Urinary bladder (tissue), 4 donors: ENCODE data around the gene KMT2C. TPM values are rescaled to one million over a fixed set of nuclear protein-coding genes. Genes with fewer than 3 reads are reported as not detected.

Experiments used
- DNase-seq: peaks from one replicate; pipeline ENCODE4 v3.0.0-alpha.2; 2015; ENCODE audit errors: extremely low spot score
- H3K27ac ChIP-seq: one replicate; pipeline ENCODE4 v1.5.1; 2013; ENCODE audit warnings: low read depth, mild to moderate bottlenecking, moderate library complexity
- H3K36me3 ChIP-seq: one replicate; pipeline ENCODE4 v1.6.1; 2013; ENCODE audit warnings: mild to moderate bottlenecking, moderate library complexity; ENCODE audit not compliant: insufficient read depth
- H3K4me1 ChIP-seq: one replicate; pipeline ENCODE4 v1.6.1; 2013; ENCODE audit warnings: mild to moderate bottlenecking, moderate library complexity; ENCODE audit not compliant: insufficient read depth
- H3K4me3 ChIP-seq: one replicate; pipeline ENCODE4 v1.5.1; 2013; ENCODE audit warnings: low read depth, low read length
- whole genome bisulfite sequencing: extraction: QIAGEN DNeasy Blood & Tissue Kit; methylation state at CpG from one replicate; pipeline ENCODE4 v1.1.7; 2013; 5-methylcytosine and 5-hydroxymethylcytosine counted together
- polyA plus RNA-seq: library from polyadenylated mRNA; stranded (reverse); fragments of 200-250 nt; gene quantifications from one replicate; pipeline ENCODE4 v1.2.3, GENCODE V29; 2013
- total RNA-seq: library from RNA; depleted of rRNA; stranded (reverse); fragments of >200 nt; gene quantifications from one replicate; pipeline ENCODE4 v1.2.3, GENCODE V29; 2014
- donor health status: healthy with polysubstance abuse.
- donor health status: healthy.

The KMT2C gene
- total and polyA plus RNA-seq, 2 donors, result 16.5 to 105 TPM

DNA sequence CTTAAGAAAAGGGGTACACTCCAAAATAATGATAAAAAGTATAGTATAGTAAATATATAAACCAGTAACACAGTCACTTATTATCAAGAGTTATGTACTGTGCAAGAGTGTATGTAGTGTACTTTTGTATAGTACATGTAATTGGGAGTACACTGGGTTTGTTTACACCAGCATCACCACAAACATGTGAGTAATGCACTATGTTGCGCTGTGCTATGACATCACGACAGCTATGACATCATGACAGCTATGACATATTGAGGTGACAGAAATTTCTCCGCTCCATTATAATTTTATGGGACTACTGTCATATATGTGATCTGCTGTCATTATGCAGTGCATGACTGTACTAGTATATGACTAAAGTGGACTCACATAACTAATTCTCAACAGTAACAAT, 84.6 kb downstream of the KMT2C start:
- peaks cover 4% of the 10 kb centered on the region for H3K36me3 ChIP-seq
- no peak overlapping the region for H3K27ac ChIP-seq
- DNase-seq, result no peak
- H3K4me3 ChIP-seq, result no peak overlapping the region
- WGBS, result 98% methylated on average over 3 of the region's 3 CpGs
- no peaks in the 10 kb centered on the region for H3K4me1 ChIP-seq

DNA sequence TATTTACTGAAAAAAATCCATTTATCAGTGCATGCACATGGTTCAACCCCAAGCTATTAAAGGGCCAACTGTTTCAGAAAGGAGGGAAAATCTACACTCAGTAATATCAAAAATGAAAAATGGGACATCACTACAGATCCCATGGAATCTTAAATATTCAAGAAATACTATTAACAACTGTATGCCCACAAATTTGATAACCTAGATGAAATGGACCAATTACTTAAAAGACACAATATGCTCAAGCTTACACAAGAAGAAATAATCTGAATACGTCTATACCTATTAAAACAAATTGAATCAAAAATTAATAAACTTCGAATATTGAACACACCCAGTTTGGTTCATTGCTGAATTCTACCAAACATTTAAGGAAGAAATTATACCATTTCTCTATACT, 87.9 kb downstream of the KMT2C start:
- Histone ChIP-seq H3K36me3 (peaks cover 2% of the 10 kb centered on the region), H3K4me3 (no peak overlapping the region), H3K27ac (no peak overlapping the region), H3K4me1 (no peaks in the 10 kb centered on the region)
- DNase-seq, result no peak
- WGBS, result 96% methylated on average over 2 of the region's 2 CpGs

DNA sequence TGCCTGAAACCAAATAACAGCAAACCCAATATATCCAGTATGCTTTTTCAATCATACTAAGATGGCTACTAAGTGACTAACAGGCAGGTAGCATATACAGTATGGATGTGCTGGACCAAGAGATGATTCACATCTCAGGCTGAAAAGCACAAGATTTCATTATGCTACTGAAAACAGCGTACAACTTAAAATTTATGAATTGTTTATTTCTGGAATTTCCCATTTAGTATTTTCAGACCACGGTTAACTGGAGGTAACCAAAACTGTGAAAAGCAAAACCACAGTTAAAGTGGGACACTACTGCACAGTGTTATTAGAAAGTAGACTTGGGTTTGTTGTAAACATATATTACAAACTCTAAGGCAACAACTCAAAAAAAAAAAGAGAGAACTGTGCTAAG, 91.5 kb downstream of the KMT2C start:
- WGBS, result 79% methylated on average over 2 of the region's 2 CpGs
- no peak for DNase-seq
- H3K4me1 ChIP-seq, result no peaks in the 10 kb centered on the region

DNA sequence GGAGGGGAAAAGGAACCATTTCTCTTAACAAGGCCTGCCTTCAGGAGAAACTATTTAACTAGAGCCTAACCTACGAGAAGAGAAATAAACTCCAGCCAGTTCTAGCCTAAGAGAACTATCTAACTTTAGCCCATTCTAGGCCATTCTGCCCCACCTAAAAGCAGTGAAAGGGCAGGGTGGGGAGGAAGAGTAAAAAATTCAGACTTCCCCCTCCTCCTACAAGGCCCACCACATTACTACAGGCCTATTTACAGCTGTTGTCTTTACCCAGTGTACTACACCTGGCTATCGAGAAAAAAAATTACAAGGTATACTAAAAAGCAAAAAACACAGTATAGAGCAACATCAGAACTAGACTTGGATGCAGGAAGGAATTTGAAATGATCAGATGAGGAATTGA, 93.0 kb downstream of the KMT2C start:
- 91% methylated on average over 2 of the region's 2 CpGs for WGBS
- H3K4me1 ChIP-seq, result no peaks in the 10 kb centered on the region

More for the DNA sequence above, 91.5 kb downstream of the KMT2C start:
- H3K36me3 ChIP-seq, result peaks cover 2% of the 10 kb centered on the region
- no peak overlapping the region for H3K27ac ChIP-seq
- no peak overlapping the region for H3K4me3 ChIP-seq

DNA sequence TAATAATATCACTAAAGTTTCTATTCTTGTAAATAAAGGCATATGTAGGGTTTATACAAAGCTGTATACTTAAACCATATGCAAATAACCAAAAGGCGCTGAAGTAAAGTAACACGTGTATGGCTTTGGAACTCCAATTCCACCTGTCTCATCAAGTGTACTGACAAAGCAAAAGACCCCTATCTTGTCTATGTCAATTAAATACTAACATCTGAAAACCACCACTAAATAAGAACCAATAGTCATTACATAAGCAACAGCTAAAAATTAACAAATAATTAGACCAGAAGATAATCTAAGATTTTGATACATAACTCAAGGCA, 93.9 kb downstream of the KMT2C start:
- Histone ChIP-seq H3K4me3 (no peak overlapping the region), H3K27ac (no peak overlapping the region), H3K36me3 (peaks cover 2% of the 10 kb centered on the region), H3K4me1 (no peaks in the 10 kb centered on the region)
- WGBS, result 92% methylated on average over 2 of the region's 2 CpGs
- DNase-seq, result no peak

More for the DNA sequence above, 93.0 kb downstream of the KMT2C start:
- Histone ChIP-seq H3K4me3 (no peak overlapping the region), H3K27ac (no peak overlapping the region), H3K36me3 (peaks cover 2% of the 10 kb centered on the region)
- DNase-seq, result no peak

DNA sequence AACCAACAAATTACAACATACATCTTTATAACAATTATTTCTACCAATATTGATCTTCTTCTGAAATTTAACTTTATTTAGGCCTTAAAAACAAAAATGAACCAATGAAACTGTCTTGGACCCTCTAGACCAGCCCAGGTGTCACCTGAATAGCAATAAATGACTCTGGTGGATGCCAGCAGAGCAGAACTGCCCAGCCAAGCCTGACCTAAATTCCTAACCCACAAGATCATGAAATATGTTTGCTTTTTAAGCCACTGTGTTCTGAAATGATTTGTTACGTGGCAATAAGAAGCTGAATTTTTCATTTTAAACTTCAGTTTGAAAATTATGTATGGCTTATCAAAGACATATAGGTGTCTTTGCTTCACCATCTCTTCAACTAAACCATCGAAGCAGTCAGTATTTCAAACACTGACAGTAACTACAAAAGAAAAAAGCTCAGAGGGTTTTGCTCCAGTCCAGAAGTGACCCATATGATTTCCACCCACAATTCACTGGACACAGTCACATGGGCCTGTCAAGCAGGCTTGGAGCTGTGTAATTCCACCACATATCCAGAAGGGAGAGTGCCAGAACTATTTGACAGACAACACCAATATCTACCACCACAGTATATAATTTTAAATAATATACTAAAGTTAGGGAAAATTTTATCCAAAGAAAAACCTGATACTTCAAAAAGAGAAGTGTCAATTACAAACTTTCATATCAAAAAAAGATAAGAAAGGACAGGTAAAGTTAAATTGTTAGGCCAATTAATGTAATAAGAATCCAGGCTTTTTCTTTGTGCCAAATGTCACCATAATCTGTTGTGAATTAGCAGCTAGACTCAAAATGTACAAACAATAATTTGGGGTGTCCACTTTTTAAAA, 94.5 kb downstream of the KMT2C start:
- Histone ChIP-seq H3K4me1 (no peaks in the 10 kb centered on the region), H3K4me3 (no peak overlapping the region), H3K36me3 (peaks cover 2% of the 10 kb centered on the region), H3K27ac (no peak overlapping the region)
- 77% methylated on average over 2 of the region's 2 CpGs for WGBS
- DNase-seq, result no peak

DNA sequence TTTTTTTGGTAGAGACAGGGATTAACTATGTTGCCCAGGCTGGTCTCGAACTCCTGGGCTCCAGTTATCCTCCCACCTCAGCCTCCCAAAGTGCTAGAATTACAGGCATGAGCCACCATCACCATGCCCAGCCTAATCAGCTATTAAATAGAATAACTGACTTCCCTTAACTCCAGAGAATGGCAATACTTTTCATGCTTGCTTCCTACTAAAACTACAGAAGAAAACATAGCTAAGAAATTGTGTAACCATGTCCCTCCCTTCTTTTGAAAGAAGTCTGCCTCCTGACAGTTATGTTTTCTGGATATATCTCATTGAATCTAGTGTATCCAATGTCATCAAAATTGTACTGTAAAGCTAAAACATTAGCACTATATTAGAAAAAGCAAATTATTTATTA, 95.6 kb downstream of the KMT2C start:
- WGBS, result 88% methylated on average over 1 of the region's 1 CpG
- Histone ChIP-seq H3K4me3 (no peak overlapping the region), H3K4me1 (no peaks in the 10 kb centered on the region), H3K27ac (no peak overlapping the region), H3K36me3 (peaks cover 2% of the 10 kb centered on the region)
- no peak for DNase-seq

DNA sequence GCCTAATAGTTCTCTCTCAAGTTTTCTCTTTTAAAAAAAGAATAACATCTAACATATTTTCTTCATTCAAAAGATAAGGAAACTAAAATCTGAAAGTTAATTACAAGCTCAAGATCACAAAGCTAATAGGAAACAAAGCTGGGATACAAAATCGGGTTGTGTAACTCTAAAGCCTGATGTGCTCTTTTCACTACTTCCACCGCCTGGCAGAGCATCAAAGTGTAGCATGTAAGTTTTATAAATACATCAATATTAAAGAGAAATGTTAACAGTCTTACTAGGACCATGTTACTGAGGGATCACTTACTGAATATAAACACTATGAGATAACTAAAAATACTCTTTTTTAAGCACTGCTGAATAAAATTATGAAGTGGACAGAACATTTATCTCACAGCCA, 97.2 kb downstream of the KMT2C start:
- WGBS, result 35% methylated on average over 2 of the region's 2 CpGs

DNA sequence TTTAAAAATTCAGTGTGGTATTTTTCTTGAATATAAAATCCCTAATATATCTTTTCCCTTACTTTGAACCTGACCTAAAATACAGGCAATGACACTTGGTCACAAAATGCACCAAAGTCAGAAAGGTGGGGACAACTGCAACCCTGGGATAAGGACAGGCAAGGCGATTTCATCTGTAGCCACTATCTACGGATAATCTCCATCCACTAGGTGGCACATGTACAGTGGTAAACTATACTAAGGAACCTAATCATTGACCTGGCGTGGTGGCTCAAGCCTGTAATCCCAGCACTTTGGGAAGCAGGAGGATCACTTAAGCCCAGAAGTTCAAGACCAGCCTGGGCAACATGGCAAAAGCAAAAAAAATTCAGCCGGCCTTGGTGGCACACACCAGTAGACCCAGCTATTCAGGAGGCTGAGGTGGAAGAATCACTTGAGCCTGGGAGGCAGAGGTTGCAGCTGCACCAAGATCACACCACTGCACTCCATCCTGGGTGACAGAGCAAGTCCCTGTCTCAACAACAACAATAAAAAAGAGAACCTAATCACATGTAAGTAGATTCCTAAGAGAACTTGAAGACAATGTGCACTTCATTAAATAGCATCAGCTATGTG, 98.9 kb downstream of the KMT2C start:
- no peak overlapping the region for H3K4me3 ChIP-seq
- 54% methylated on average over 4 of the region's 4 CpGs for WGBS
- H3K27ac ChIP-seq, result no peak overlapping the region
- no peaks in the 10 kb centered on the region for H3K36me3 ChIP-seq
- no peak for DNase-seq
- no peaks in the 10 kb centered on the region for H3K4me1 ChIP-seq

More for the DNA sequence above, 97.2 kb downstream of the KMT2C start:
- Histone ChIP-seq H3K4me1 (no peaks in the 10 kb centered on the region), H3K36me3 (no peaks in the 10 kb centered on the region), H3K27ac (no peak overlapping the region), H3K4me3 (no peak overlapping the region)
- no peak for DNase-seq

DNA sequence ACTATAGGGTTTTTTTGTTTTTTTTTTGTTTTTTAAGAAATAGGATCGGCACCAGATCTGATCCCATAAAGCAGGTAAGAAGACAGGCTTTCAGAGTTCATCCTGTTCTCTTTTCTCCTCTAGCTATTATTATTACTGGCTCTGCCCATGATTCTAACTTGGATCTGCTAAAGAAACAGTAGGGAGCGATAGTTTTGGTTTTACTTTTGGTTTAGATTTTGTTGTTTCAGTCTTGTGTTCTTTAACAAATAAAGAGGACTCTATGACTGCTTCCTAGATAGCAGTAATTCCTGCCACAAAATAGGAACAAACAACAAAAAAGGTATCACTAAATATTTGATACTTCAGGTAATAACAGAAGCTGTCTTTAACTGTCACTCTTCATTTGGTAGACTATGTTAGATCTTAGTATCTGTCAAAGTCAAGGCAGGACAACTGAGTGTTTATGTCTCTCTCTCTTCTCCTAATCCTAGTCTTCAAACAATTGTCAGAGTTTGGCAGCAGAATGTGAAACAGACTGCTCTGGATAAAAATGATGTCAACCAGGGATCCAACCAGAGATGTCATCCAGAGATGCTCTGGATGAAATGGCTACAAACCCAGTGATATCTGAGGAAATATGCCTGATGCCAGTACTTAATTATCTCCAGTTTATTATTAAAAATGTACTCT, 99.8 kb downstream of the KMT2C start:
- peak overlapping the region; percentile 18 for H3K4me3 ChIP-seq
- DNase-seq, result no peak
- 62% methylated on average over 2 of the region's 2 CpGs for WGBS
- no peaks in the 10 kb centered on the region for H3K4me1 ChIP-seq
- H3K36me3 ChIP-seq, result no peaks in the 10 kb centered on the region
- peak overlapping the region; percentile 50 for H3K27ac ChIP-seq

DNA sequence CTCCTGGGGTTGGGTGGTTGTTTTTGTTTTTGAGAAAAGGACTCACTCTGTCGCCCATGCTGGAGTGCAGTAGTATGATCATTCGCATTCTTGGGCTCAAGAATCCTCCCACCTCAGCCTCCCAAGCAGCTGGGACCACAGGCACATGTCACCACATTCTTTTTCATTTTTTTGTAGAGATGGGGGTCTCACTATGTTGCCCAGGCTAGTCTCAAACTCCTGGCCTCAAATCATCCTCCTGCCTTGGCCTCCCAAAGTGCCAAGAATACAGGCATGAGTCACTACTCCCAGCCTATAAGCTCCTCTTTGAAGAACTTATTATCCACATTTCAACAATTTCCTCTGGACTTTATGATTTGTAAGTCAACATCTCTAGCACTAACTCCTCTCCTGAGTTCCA, 102.7 kb downstream of the KMT2C start:
- H3K4me1 ChIP-seq, result no peaks in the 10 kb centered on the region
- DNase-seq, result no peak
- no peak overlapping the region for H3K4me3 ChIP-seq
- H3K36me3 ChIP-seq, result no peaks in the 10 kb centered on the region
- no peak overlapping the region for H3K27ac ChIP-seq
- 97% methylated on average over 2 of the region's 2 CpGs for WGBS

DNA sequence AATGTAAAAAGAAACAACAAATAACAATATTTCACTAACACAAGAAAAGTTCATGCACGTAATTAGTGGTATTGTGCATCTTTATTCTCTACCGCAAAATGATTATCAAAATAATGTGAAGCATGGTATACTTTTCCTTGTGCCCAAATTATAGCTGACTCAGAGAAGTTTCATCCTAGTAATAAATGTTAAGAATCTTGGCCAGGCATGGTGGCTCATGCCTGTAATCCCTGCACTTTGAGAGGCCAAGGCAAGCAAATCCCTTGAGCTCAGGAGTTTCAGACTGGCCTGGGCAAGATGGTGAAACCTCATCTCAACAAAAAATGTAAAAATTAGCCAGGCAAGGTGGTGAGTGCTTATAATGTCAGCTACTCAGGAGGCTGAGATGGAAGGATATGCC, 105.0 kb downstream of the KMT2C start:
- Histone ChIP-seq H3K27ac (no peak overlapping the region), H3K36me3 (no peaks in the 10 kb centered on the region), H3K4me3 (no peak overlapping the region), H3K4me1 (no peaks in the 10 kb centered on the region)
- 72% methylated on average over 2 of the region's 2 CpGs for WGBS
- no peak for DNase-seq

DNA sequence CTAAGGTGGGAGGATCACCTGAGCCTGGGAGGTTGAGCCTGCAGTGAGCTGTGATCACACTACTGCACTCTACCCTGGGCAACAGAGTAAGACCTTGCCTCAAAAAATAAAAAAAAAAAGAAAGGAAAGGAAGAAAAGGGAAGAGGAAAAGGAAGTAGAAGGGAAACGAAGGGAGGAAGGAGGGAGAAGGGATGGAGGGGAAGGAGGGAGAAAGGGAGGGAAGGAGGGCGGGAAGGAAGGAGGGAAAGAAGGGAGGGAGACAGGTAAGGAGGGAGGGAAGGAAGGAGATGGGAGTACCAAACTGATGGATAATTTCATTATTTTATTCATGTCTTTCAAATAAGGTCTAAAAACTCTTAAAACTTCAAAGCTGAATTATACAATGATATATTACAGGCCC, 106.3 kb downstream of the KMT2C start:
- Histone ChIP-seq H3K4me1 (no peaks in the 10 kb centered on the region), H3K27ac (no peak overlapping the region), H3K36me3 (no peaks in the 10 kb centered on the region), H3K4me3 (no peak overlapping the region)
- no peak for DNase-seq
- WGBS, result 91% methylated on average over 2 of the region's 2 CpGs

DNA sequence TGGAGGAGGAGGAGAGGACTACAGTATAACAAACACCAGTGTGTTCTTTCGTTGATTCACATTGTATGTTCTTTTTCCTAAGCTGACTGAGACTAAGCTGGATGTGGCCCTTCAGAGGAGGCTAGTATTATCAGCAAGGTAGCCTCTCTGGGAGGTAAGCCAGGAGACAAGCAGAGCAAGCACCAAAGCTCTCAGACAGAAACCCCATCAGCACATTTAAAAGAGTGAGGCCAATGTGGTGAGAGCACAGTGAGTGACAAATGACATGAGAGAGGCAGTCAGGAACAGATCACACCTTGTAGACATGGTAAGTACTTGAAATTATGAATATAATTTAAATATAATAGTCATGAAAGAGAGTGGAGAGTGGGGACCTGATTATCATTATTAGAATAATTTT, 107.6 kb downstream of the KMT2C start:
- WGBS, result 89% methylated on average over 1 of the region's 1 CpG
- Histone ChIP-seq H3K4me3 (no peak overlapping the region), H3K36me3 (no peaks in the 10 kb centered on the region), H3K4me1 (no peaks in the 10 kb centered on the region), H3K27ac (no peak overlapping the region)
- DNase-seq, result no peak
